Raji (cell line): ENCODE measurements around the gene DNMT1.

Source experiments
- POLR2A ChIP-seq: IDR thresholded peaks from 2 replicates; pipeline ENCODE4 v1.6.1; 2011; ENCODE audit warnings: low read depth, low read length, control low read depth; ENCODE audit not compliant: insufficient read depth

The DNMT1 gene

DNA sequence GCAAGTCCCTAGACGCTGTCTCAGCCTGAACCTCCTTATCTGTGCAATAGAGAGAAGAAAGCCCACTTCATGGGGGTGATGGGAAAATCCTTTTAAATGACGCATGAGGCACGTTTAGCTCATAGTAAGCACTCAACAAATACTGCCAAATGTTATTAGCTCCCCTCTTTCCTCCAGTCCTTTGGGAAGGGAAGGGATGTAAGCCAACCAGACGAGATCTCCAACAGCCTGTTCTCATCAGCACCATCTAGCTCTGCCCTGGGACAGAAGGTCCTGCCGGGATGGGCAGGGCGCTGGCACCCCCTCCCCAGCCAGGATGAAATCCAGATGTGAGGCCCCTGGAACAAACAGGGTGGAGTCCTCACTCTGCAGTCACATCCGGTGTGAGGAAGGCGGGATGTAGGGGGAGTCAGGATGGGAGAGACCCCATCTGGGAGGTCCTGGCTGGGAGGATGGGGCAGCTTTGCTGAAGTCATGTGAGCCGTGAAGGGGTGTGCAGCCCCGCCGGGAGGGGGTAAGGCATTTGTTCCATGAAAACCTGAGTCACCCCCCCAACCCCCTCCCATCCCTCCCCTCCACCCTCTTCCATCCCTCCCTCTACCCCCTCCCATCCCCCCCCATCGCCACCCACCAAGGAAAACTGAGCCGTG lies 31.7 kb upstream of the DNMT1 start:
- no peak for TF ChIP-seq POLR2A

DNA sequence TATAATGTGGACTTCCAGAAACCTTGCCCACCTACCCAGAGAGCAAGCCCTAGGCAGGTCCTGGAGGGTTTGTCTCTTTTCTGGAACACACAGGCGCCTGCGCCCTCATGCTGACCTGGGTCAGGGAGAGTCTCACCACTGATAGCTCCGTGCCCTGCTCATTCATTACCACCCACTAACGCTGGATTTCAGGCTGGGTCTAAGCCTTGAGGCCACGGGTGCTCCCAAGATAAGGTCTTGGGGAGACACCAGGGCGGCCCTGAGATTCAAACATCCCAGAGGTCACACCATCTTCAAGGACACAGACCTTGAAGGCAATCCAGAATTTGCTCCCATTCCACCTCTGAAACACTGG lies 31.2 kb upstream of the DNMT1 start:
- TF ChIP-seq POLR2A: no peak

DNA sequence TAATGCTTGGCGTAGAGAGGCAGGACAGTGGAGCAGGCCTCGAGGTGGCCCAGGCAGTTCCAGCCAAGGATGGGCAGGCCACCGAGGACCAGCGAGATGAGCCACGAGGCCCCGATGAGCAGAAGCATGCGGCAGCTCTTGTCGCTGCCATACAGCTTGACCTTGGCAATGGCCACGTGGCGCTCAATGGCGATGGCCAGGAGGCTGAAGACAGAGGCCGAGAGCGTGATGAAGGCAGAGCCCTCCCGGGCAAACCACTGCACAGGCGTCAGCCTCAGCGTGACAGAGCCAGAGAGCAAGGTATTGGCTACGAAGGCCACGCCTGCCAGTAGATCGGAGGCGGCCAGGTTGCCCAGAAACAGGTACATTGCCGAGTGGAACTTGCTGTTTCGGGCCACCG lies 29.6 kb upstream of the DNMT1 start:
- TF ChIP-seq POLR2A: no peak

DNA sequence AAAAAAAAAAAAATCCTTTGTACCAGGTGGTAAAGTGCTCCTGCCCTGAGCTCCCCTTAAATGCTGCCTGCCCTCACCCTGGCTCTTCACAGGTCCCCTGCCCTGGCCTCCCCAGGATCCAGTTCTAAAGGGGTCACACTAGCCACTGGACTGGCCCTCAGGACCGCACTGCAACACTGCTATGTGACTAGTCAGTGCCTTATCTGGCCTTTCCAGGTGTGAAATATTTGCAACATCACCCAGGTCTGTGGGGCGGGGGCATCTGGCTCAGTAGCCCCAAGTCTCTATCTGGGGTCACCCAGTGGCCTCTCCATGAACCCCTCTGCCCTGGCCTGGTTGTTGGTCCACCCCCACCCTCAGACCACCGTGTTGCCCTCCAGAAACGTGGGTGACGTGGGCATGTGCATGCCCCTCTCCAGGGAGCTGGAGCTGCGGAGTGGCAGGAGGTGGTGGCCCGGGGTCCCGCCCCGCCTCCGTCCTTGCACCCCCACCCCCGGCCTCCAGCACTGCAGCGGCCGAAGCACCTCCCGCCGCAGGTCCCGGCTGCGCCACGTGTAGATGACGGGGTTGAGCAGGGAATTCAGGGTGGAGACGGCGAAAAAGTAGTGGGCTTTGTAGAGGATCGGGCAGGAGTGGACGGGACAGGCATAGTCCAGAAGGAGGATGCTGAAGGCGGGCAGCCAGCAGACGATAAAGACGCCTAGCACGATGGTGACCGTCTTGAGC lies 28.9 kb upstream of the DNMT1 start:
- TF ChIP-seq POLR2A: no peak

DNA sequence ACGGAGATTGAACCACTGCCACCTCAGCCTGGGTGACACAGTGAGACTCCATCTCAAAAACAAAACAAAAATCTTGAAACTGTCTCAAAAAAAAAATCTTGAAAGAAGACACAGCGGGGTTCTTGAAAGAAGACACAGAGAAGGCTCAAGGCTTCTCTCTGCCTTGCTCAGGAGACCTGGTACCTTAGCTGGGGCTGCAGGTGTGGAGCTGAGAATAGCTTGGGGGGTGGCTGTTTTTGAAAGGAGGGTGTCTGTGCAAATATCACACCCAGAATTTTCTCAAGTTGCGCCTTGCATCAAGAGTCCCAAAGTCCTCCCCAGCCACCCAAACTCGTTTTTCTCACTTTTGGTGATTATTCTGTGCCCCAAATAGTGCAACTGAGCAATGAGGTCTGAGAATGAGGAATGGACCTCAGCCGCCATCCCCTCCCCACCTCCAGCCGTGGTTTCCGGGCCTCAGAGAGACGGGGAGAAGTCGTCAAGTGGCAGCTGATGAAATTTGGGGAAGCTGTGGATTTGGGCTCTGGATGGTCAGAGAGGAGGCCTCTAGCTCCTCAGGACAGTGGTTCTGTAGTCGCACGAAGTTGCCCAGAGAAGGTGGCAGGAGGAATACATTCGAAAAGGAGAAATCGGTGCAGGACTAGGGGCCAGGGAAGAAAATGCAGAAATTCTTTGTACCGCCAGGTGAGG lies 27.6 kb upstream of the DNMT1 start:
- TF ChIP-seq POLR2A: no peak

DNA sequence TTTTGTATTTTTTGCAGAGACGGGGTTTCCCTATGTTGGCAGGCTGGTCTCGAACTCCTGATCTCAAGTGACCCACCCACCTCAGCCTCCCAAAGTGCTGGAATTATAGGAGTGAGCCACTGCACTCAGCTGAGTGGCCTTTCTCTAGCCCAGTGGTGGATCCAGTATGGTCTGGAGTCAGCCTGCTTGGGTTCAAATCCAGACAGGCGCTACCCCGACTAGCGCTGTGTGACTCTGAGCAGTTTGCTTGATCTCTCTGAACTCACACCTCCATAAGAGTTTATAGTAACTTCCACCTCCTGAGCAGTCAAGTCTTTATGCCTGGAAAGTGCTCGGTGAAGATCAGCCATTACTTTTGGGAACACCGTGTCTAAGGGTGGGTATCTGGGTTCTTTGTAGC lies 25.9 kb upstream of the DNMT1 start:
- TF ChIP-seq POLR2A: no peak

DNA sequence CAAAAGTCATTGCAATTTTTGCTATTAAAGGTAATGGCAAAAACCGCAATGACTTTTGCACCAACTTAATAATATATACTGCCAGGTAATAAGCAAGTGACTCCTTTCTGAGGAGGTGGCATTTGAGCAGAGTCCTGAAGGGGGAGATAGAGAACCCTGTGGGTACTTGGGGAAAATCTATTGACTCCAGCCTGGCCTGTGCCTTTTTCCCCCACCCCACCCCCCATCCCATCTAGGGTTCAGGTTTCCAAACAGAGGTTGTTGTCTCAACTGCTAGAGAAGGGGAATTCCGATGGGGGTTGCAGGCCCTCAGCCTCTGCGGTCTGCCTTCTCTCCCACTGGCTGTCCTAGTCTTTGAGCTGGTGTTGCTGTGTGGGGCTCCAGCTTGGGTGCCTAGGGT lies 24.9 kb upstream of the DNMT1 start:
- TF ChIP-seq POLR2A: 0 out of 2 replicates have a peak, but pooled peaks have one; percentile 29

DNA sequence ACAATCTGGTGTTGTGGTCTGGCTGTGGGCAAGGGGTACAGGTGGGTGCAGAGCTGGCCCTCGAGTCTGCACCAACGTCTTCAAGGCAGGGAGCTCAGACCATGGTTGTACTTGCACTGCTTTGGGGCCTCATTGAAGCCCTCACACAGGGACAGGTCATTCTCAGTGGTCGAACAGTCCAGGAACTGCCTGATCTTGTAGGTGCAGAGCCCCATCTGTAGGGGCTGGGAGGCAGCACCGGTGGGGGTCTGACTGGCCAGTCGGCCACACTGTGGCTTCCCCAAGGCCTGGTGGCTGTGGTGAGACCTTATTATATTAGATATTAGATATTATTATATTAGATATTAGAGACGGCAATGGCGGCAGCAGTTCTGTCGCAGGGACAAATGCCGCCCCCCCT lies 22.3 kb upstream of the DNMT1 start:
- TF ChIP-seq POLR2A: no peak

DNA sequence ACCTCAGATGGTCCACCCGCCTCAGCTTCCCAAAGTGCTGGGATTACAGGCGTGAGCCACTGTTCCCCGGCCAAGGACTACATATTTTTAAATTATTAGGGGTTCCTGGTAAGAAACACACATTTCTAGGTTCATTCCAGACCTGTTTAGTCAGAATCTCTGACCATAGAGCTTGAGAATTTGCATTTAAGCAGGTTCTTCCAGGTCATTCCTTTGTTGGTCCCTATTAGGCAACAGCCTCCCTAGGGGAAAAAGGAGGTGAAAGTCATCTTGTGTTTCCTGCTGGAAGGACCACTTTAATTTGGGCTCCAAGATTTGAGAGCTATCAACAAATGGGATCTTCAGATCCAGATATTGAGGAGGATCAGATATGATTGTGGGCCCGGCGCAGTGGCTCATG lies 20.0 kb upstream of the DNMT1 start:
- no peak for TF ChIP-seq POLR2A

DNA sequence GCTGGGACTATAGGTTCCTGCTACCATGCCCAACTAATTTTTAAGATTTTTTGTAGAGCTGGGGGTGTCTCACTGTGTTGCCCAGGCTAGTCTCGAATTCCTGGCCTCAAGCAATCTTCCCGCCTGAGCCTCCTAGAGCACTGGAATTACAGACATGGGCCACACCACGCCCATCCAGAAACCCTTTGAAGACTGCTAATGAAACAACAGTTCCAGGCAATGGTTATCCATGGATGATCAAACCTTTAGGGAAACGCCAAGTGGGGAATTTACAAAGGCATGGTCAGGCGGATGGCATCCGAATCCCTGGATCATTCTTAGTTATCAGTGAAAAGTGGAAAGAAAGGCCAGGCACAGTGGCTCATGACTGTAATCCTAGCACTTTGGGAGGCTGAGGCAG lies 16.9 kb upstream of the DNMT1 start:
- TF ChIP-seq POLR2A: no peak

DNA sequence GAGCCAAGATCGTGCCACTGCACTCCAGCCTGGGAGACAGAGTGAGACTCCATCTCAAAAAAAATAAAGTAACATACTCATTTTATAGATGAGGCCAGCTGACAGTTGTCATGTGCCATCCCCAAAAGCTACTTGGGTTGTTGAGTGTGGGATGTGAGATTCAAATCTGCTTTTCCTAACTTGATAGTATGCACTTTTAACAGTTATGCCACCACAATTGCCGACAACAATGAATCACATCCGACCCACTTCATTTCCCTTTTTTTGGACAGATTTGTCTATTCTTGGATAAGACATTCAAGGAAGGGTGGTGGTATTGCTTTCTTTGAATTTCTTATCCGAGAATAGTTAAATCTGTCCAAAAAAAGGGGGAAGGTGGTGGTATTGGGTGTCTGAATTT lies 16.3 kb upstream of the DNMT1 start:
- no peak for TF ChIP-seq POLR2A

DNA sequence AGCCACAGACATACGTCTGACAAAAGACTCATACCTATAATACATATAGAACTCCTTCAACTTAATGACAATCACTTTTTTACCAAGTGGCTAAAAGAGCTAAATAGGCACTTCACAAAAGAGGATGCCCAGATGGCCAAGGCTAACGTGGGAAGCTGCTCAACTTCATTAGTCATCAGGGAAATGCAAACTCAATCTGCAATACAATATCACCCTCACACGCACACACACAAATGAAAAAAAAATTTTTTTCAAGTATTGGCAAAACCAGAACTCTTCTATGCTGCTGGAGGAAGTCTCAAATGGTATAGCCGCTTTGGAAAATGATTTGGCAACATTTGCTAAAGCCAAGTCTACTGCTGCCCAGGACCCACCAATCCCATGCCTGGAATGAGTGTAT lies 14.6 kb upstream of the DNMT1 start:
- no peak for TF ChIP-seq POLR2A

DNA sequence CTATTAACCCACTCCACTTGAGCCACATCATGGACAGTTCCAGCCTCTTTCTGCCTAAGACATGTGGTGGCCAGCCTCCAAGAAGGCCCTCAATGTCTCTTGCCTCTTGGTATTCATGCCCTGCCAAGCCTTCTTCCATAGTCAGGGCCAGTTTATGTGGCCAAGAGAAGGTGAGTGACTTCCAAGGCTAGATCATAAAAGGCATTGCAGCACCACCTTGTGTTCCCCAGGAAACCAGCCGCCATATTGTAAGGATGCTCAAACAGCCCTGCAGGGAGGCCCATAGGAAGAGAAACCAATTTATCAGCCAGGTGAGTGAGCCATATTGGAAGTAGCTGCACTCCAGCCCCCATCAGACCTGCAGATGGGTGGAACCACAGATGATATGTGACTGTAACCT lies 12.3 kb upstream of the DNMT1 start:
- no peak for TF ChIP-seq POLR2A

DNA sequence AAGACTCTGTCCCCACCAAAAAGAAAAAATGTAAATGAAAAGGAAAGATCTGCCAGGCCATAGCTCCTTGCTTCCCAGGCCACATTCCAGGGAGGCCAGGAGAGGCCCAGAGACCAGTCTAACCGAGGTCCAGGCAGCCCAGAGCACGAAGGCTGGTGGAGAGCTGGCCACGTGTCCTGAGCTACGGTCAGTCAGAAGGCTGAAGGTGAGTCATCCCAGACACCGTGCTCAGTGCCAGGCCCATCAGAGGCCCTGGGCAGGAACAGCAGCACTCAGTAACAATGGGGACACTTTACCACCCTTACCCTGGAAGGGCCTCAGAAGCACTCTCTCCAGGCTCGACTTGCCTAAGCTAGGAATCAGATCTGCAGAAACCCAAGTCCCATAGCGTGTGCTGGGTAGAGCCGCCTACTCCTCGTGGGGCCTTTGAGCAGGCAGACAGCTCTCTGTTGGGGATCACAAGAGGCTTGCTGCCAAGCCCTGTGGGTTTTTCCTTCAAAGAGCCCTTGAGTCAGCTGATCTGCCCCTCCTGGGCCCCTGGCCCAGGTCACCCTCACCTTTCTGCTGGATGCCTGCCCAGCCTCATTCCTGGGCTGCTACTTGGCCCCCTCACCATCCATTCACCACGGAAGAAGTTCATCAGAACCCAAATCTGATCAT lies 11.6 kb upstream of the DNMT1 start:
- TF ChIP-seq POLR2A: no peak

DNA sequence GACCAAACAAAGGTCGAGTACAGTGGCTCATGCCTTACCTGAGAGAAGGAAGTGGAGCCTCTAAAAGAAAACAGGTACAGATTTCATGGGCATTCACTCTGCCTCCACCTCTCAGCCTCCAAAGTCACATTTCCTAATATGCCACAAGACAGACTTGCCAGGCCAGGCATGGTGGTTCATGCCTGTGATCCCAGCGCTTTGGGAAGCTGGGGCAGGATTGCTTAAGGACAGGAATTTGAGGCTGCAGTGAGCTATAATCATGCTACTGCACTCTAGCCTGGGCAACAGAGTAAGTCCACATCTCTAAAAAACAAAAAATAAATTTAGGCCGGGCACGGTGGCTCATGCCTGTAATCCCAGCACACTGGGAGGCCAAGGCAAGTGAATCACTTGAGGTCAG lies 10.9 kb upstream of the DNMT1 start:
- TF ChIP-seq POLR2A: no peak

DNA sequence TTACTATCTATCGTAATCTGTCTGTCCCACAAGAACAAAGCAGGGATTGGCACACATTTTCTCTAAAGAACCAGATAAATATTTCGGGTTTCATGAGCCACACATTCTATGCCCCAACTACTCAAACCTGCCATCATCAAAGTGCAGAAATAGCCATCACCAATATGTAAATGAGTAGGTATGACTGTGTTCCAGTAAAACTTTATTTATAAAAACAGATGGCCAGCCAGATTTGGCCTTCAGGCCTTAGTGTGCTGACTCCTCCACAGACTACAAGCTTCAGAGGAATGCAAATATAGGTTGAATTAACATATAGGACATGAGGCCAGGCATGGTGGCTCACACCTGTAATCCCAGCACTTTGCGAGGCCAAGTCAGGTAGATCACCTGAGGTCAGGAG lies 8.9 kb upstream of the DNMT1 start:
- no peak for TF ChIP-seq POLR2A
